GM19438 (cell line): ENCODE data around the gene CCAR1.
"Not testable (repeated sequence)": the region's sequence is repeated elsewhere in the genome, so short reads cannot be mapped to it uniquely, and the experiment has no call there.

Source experiments
- ATAC-seq: cut with Tn5 transposase; IDR thresholded peaks from one replicate; pipeline ENCODE4 v1.9.1; 2021; ENCODE audit warnings: low read depth; ENCODE audit not compliant: unreplicated experiment

Gene CCAR1

DNA sequence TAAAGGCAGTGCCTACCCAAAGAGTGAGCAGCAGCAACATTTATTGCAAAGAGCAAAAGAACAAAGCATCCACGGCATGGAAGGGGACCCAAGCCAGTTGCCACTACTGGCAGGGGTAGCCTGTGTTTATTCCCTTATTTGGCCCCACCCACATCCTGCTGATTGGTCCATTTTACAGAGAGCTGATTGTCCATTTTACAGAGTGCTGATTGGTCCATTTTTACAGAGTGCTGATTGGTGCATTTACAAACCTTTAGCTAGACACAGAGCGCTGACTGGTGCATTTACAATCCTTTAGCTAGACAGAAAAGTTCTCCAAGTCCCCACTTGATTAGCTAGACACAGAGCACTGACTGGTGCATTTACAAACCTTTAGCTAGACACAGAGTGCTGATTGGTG, 101.6 kb downstream of the CCAR1 start:
- not testable (repeated sequence) for ATAC-seq

DNA sequence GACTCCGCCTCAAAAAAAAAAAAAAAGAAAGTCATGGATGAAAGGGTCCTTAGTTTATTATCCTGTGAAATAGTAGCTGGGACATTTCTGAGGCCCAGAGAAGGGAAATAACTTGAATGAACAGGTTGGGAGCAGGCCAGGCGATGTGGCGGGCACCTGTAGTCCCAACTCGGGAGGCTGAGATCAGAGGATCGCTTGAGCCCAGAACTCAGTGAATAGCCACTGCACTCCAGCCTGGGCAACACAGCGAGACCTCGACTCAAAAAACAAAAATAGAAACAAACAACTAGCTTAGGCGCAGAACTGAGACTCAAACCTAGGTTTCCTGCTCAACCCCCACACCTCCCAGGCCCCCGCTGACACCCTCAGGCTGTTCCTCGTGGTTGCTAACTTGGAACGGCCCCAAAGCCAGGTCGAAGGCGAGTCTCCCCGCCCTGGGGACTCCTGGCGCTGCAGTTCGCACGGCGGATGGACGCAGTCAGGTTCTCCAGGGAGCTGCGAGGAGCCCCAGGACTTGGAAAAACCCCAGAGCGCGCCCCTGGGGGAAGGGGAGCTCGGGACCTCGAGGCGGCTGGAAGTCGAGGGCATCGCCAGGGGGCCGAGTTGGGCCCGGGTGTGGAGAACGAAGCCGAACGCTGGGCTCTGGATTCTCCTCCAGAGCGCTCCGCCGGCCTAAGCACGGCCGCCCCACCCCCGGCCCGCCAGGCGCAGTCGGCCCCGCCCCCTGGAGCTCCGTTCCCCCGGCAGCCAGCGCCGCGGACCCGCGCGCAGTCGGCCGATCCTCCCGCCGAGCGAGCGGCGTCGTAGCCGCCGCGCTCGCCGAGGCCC, 105.9 kb downstream of the CCAR1 start, which contains the start of gene STOX1:
Gene STOX1 (plus strand): TSS at position 768 of the 828 bp plus-strand sequence. CDS start 93 bp downstream, outside the sequence.
- peak; percentile 65 for ATAC-seq

- peak; percentile 32 for ATAC-seq
Measured at GRCh38 chr10:68827592-68827959, 106.5 kb downstream of the CCAR1 start.

- ATAC-seq = peak; percentile 31
Measured at GRCh38 chr10:68828083-68828601, 107.1 kb downstream of the CCAR1 start.

DNA sequence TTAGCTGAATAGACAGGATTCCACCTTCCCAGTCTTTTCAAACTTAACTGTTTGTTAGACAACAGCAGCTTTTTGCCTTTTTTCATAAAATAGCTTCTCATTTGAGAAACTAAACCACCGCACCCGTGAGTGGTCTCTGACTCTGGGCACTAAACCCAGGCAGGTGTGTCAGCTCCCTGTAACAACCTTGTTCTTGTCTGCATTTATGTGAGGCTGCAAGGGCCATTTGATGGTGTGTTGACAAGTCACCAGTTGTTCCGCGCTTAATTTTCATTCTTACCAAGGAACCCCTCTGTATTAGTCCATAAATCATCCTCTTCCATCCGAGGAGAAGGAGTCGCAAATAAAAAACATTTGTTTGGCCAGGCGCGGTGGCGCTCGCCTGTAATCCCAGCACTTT, 107.8 kb downstream of the CCAR1 start:
- no peak for ATAC-seq

- ATAC-seq = no peak
Measured at GRCh38 chr10:68829521-68829920, 108.5 kb downstream of the CCAR1 start.

DNA sequence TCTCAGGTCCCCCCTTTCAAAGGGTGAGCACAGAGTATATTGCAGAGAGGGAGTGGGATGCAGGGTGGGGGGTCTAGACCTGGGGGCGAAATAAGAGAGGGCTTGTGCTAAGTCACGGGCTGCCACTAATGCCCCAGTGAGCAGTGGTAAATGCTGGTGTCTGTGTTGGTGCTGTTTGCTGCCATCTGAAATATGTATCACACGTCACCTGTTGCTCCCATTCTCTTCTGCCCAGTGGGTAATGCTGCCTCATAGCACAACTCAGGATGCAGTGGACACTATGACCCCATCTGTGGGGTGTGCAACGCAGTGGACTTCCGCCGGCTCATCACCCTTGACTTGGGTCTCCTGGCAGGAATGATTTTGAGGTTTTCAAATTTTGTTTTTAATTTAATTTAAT, 108.9 kb downstream of the CCAR1 start:
- no peak for ATAC-seq

- ATAC-seq = no peak
Measured at GRCh38 chr10:68831961-68832455, 111.0 kb downstream of the CCAR1 start.

- ATAC-seq = no peak
Measured at GRCh38 chr10:68832601-68833000, 111.6 kb downstream of the CCAR1 start.

DNA sequence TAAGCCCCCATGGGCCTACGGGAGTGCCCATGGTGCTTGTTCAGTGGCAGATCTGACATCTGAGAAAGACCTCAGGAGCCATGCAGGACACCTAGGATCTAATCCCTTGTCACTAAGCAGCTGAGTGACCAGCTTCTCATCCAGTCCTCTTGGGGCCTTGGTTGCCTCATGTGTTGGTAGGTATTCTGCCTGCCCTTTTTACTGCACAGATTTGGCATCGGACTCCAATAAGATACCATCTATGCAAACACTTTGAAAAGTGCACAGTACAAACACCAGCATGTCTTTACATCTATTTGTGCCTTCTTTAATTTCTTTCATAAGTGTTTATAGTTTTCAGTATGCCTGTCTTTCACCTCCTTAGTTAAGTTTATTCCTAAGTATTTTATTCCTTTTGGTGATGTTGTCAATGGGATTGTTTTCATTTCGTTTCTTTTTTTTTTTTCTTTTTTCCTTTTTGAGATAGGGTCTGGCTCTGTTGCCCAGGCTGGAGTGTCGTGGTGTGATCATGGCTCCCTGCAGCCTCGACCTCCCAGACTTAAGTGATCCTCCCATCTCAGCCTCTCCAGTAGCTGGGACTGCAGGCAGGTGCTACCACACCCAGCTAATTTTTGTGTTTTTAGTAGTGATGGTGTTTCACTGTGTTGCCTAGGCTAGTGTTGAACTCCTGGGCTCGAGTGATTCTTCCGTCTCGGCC, 116.7 kb downstream of the CCAR1 start:
- no peak for ATAC-seq

DNA sequence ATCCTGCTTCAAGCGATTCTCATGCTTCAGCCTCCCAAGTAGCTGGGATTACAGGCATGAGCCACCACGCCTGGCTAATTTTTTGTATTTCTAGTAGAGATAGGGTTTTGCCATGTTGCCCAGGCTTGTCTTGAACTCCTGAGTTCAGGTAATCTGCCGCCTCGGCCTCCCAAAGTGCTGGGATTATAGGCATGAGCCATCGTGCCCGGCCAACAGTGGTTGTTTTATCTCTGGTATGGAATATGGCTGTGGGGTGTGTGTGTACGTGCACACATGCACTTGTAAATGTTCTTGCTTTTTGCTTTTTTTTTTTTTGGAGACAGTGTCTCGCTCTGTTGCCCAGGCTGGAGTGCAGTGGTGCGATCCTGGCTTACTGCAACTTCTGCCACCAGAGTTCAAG, 119.6 kb downstream of the CCAR1 start:
- not testable (repeated sequence) for ATAC-seq
